Stimulated activated memory B cell treated with anti-CD40 and anti-IgM and Interleukin-4, amounts not matched to agents 10 μg/mL and 1 μg/mL and 100 μg/mL, for 72 hours (primary cell): ENCODE measurements around the gene TMCO4.
"Not testable (repeated sequence)": the region's sequence is repeated elsewhere in the genome, so short reads cannot be mapped to it uniquely, and the experiment has no call there.

Experiments
- ATAC-seq: fragments of 150-1000 bp; cut with Tn5 transposase; 2 replicates; pipeline ENCODE4 v1.10.0; 2021
- H3K27ac Mint-ChIP-seq: one replicate; pipeline ENCODE4 v1.8.0; 2022; ENCODE audit warnings: mild to moderate bottlenecking, mixed read lengths
- H3K27me3 Mint-ChIP-seq: one replicate; pipeline ENCODE4 v1.8.0; 2022; ENCODE audit warnings: mixed read lengths
- H3K36me3 Mint-ChIP-seq: one replicate; pipeline ENCODE4 v1.8.0; 2022; ENCODE audit warnings: mixed read lengths
- H3K4me1 Mint-ChIP-seq: one replicate; pipeline ENCODE4 v1.8.0; 2022; ENCODE audit warnings: mixed read lengths
- H3K4me3 Mint-ChIP-seq: one replicate; pipeline ENCODE4 v1.8.0; 2022; ENCODE audit warnings: mild to moderate bottlenecking, moderate library complexity, mixed read lengths
- H3K9me3 Mint-ChIP-seq: one replicate; pipeline ENCODE4 v1.8.0; 2022; ENCODE audit warnings: mixed read lengths

TMCO4 gene

DNA sequence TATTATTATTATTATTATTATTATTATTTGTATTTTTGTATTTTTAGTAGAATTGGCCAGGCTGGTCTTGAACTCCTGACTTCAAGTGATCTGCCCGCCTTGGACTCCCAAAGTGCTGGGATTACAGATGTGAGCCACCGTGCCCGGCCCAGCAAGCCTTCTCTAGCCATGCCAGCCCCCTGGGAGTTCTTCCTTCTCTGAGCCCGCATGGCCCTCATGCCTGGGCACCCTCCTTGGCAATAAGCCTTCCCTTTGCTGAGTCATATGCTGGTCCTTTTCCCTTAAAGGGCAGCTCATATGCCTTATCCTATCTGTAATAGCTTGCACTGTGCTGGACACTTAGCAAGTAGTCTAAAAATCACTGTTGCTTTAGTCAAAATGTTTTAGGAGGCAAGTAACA is 164.1 kb downstream of the TMCO4 start:
- no peak for ATAC-seq
- no peaks in the 10 kb centered on the region for H3K36me3 Mint-ChIP-seq
- no peaks in the 10 kb centered on the region for H3K9me3 Mint-ChIP-seq
- H3K27me3 Mint-ChIP-seq: peaks cover 13% of the 10 kb centered on the region
- H3K27ac Mint-ChIP-seq: no peak overlapping the region
- no peak overlapping the region for H3K4me3 Mint-ChIP-seq
- no peaks in the 10 kb centered on the region for H3K4me1 Mint-ChIP-seq

DNA sequence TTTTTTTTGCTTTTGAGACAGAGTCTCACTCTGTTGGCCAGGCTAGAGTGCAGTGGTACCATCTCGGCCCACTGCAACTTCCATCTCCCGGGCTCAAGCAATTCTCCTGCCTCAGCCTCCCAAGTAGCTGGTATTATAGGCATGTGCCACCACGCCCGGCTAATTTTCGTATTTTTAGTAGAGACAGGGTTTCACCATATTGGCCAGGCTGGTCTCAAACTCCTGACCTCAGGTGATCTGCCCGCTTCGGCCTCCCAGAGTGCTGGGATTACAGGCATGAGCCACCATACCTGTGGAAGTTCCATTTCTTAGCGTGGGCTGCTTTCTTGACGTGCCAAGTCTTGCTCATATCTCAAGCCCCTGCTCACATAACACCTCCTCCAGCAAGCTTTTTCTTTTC is 164.7 kb downstream of the TMCO4 start:
- H3K4me1 Mint-ChIP-seq: not testable (repeated sequence)

DNA sequence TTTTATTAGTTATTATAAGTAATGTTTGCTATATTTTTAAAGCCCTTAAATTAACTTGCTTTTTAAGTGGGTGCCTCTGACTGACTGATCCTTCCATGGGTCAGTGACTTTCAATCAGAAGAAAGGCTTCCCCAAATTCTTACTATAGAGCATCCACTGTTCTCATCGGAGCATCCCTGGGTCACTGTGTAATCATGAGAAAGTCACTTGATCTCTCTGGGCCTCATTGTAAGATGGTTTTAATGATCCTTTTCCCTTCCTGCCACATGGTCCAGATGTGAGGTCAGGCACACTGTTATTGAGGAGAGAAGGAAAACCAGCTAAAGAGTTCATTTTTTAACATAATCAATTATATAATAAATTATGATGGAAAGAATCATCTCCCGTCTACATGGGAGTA is 166.6 kb downstream of the TMCO4 start:
- Mint-ChIP-seq H3K27ac (no peak overlapping the region), H3K4me1 (no peaks in the 10 kb centered on the region), H3K27me3 (no peaks in the 10 kb centered on the region), H3K4me3 (no peak overlapping the region), H3K9me3 (no peaks in the 10 kb centered on the region), H3K36me3 (peaks cover 16% of the 10 kb centered on the region)
- ATAC-seq: no peak

More for the DNA sequence above, 164.7 kb downstream of the TMCO4 start:
- not testable (repeated sequence) for H3K9me3 Mint-ChIP-seq, H3K4me3 Mint-ChIP-seq, H3K36me3 Mint-ChIP-seq, H3K27ac Mint-ChIP-seq, ATAC-seq
- H3K27me3 Mint-ChIP-seq: peaks cover 10% of the 10 kb centered on the region
